SU-DHL-6 (cell line): Measurements from ENCODE around the gene SCYL2.
"Not testable (repeated sequence)": the region's sequence is repeated elsewhere in the genome, so short reads cannot be mapped to it uniquely, and the experiment has no call there.

Experiments used
- EZH2phosphoT487 ChIP-seq: fragments of 200-600 bp; sonication (generic), shearing (Covaris generic); conservative IDR thresholded peaks from 2 replicates; pipeline ENCODE4 v1.6.1; 2018; ENCODE audit warnings: mild to moderate bottlenecking, antibody characterized with exemption, low read length, moderate library complexity, mixed read lengths
- TF ChIP-seq, protein P1 (sequence below): fragments of 200-600 bp; sonication (generic); IDR thresholded peaks from one replicate; pipeline ENCODE4 v1.5.1; 2017; ENCODE audit warnings: antibody characterized with exemption, mild to moderate bottlenecking, low read length, moderate library complexity; ENCODE audit not compliant: insufficient read depth, poor library complexity, severe bottlenecking

DNA sequence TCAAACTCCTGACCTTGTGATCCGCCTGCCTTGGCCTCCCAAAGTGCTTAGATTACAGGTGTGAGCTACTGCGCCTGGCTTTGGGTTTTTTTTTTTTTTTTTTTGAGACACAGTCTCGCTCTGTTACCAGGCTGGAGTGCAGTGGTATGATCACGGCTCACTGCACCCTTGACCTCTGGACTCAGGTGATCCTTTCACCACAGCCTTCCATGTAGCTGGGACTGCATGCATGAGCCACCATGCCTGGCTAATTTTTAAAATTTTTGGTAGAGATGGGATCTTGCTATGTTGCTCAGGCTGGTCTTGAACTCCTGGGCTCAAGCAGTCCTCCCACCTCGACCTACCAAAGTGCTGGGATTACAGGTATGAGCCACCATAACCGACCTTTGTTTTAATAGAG lies 44.8 kb upstream of the SCYL2 start:
- TF ChIP-seq, protein P1, sequence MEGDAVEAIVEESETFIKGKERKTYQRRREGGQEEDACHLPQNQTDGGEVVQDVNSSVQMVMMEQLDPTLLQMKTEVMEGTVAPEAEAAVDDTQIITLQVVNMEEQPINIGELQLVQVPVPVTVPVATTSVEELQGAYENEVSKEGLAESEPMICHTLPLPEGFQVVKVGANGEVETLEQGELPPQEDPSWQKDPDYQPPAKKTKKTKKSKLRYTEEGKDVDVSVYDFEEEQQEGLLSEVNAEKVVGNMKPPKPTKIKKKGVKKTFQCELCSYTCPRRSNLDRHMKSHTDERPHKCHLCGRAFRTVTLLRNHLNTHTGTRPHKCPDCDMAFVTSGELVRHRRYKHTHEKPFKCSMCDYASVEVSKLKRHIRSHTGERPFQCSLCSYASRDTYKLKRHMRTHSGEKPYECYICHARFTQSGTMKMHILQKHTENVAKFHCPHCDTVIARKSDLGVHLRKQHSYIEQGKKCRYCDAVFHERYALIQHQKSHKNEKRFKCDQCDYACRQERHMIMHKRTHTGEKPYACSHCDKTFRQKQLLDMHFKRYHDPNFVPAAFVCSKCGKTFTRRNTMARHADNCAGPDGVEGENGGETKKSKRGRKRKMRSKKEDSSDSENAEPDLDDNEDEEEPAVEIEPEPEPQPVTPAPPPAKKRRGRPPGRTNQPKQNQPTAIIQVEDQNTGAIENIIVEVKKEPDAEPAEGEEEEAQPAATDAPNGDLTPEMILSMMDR: not testable (repeated sequence)
- TF ChIP-seq EZH2phosphoT487: not testable (repeated sequence)
